Activated T-cell treated with anti-CD3 and anti-CD28 coated beads for 1 hour (primary cell): ENCODE data around the gene SHOX.
"Not testable (repeated sequence)": the region's sequence is repeated elsewhere in the genome, so short reads cannot be mapped to it uniquely, and the experiment has no call there.

Experiments
- DNase-seq: peaks from one replicate; pipeline ENCODE4 v3.0.0-alpha.2; 2020; ENCODE audit warnings: low read depth

Gene SHOX

GRCh38 chrX:621705-622503 is 8.7 kb upstream of the SHOX start:
- DNase-seq, result no peak

GRCh38 chrX:622802-623201 is 7.8 kb upstream of the SHOX start:
- DNase-seq, result not testable (repeated sequence)

- DNase-seq, result no peak
These were observed 7.4 kb upstream of the SHOX start for GRCh38 chrX:623268-623598.

- DNase-seq, result no peak
These were observed 6.8 kb upstream of the SHOX start for GRCh38 chrX:623599-624315.

- DNase-seq, result no peak
These were observed 5.4 kb upstream of the SHOX start for GRCh38 chrX:625137-625691.

GRCh38 chrX:626047-626446 is 4.5 kb upstream of the SHOX start:
- not testable (repeated sequence) for DNase-seq

- no peak for DNase-seq
These were observed 3.7 kb upstream of the SHOX start for GRCh38 chrX:626745-627509.

GRCh38 chrX:627510-627981 is 3.0 kb upstream of the SHOX start:
- no peak for DNase-seq

GRCh38 chrX:627995-628394 is 2.6 kb upstream of the SHOX start:
- no peak for DNase-seq

GRCh38 chrX:629230-630006 is 1.2 kb upstream of the SHOX start:
- DNase-seq, result no peak

GRCh38 chrX:630007-630611 is 482 bp upstream of the SHOX start:
- no peak for DNase-seq

- no peak for DNase-seq
These were observed 1.3 kb downstream of the SHOX start for GRCh38 chrX:631802-632365.

GRCh38 chrX:632366-633042 is 1.9 kb downstream of the SHOX start:
- no peak for DNase-seq

- no peak for DNase-seq
These were observed 2.7 kb downstream of the SHOX start for GRCh38 chrX:633043-633984.

- DNase-seq, result no peak
These were observed 3.7 kb downstream of the SHOX start for GRCh38 chrX:633985-634958.

- no peak for DNase-seq
These were observed 5.0 kb downstream of the SHOX start for GRCh38 chrX:635428-636090.

- DNase-seq, result no peak
These were observed 6.5 kb downstream of the SHOX start for GRCh38 chrX:636981-637659.
